H4 (cell line): ENCODE results near the gene EIF2B2. TPM values are rescaled to one million over a fixed set of nuclear protein-coding genes. Genes with fewer than 3 reads are reported as not detected.

Experiments
- DNase-seq: peaks from one replicate; pipeline ENCODE4 v3.0.0-alpha.2; 2015; ENCODE audit warnings: low spot score
- total RNA-seq: library from RNA; depleted of rRNA; stranded (reverse); fragments of >200 nt; shearing (Covaris generic); gene quantifications from 2 replicates; pipeline ENCODE4 v1.2.3, GENCODE V29; 2014; rRNA removed

Gene EIF2B2
- total RNA-seq, 1 experiment from 2014 or later = 90.5 TPM

DNA sequence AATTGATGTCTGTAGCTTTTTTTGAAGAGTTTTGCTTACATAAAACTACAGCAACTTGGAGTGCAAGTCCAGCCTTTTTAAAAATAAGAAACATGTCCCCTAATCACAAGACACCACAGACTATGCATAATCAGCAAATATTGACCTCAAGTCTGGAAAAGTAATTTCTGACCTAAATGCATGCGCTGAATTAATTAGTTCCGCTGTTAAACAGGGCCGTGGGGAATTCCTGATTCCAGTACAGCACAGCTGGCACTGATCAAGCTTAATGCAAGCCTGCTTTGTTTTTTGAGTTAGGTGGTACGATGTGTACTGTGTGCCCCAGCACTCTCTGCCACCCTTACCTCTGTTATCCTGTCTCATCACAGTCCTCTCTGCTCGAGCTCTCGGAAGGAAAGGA is 39.3 kb downstream of the EIF2B2 start:
- DNase-seq = no peak

DNA sequence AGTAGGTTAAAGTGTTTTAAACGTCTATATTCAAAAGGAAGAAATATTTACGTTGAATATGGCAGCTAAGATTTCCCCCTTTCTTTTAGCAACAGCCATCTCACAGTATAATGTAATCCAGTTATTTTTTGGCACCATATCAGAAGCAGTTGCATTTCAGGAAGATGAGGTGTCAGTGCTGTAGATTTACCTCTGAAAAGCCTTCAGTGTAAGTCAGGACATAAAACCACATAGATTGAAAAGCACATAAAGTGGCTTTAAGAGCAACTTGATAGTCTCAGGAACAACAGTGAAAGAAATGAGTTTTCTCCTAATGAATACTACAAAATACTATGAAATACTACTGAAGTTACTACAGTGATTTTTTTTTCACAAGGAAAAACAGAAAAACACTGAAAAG is 41.6 kb downstream of the EIF2B2 start:
- no peak for DNase-seq

DNA sequence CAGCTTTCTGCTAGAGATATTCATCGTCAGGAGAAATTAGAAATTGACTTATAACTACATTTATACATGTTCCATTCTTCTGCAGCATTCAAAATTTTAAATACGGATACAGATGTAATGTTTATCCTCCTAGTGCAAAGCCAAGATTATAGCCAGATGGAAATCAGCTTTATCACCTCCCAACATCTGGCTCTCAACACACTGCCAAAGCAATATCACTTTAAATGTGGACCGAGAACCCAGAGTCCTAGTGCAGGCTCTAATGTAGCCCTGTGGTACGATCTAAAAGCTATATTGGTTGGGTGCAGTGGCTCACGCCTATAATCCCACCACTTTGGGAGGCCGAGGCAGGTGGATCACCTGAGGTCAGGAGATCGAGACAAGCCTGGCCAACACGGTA is 42.0 kb downstream of the EIF2B2 start:
- no peak for DNase-seq

DNA sequence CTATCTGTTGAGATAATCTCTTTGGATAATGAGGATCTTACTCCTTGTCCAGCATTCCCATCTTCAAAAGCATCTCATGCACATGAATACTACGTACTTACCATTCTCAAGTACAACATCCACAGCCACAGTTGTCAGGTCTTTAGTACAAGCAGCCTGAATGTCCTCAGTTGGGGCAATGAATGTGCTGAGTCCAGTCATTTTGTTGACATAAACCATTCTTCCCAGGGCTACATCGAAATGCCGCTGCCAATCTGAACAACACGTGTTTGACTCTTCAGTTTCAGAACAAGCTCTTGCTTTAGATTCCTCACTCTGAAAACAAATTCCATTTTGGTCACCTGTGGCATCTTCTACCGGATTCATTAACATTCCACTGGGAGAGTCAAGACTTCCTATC is 43.6 kb downstream of the EIF2B2 start:
- no peak for DNase-seq

DNA sequence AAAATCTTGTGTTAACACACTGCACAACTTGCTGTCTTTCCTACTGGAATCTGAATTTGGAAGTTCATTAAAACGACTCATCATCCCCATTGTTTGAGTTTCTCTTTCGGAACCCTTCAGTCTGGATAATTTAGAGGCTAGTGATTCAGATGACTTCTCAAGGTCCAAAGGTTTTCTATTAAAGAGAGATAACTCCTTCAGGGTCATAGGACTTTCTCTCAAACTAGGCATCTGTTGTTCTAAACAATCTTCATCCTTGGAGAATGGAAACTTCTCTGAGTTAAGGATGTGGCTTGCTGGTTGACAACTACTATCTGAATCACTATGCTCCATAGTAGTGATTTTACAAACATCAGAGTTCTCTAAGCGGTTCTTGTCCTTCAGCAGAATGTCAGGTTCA is 44.2 kb downstream of the EIF2B2 start:
- DNase-seq = no peak

DNA sequence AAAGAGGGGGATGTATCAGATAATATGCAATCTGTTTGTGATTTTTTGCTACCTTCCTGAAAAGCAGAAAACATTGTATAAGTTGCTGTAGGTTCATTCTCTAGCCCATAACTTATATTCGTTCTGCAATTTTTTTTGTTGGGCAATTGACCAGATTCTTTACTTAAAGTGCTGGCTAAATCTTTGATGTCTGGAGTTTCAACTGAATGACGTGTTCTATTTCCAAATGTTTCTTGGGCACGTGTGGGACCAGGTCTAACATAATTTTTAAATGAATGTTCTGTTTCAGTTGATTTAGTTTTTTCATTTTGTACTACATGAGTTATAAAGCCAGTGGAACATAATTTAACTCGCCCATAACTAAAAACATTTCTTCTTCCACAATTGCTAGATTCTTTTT is 44.8 kb downstream of the EIF2B2 start:
- DNase-seq = no peak

DNA sequence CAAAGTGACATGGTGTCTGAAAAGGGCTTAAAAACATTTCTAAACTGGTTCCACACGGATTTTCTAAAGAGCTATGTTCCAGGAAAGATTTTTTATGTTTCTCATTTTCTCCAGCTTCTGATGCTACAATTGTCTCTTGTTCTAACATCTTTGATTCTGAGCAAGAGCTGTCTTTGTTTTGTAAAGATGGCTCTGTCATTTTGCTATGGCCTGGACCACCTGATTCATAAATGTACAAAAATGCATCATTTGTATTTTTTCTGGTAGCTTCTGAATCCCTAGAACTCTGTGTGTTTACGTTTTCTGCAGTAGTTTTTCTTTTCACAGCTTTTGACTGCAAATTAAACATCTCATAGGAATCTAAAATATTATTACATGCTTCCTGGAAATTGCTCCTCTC is 45.4 kb downstream of the EIF2B2 start:
- DNase-seq = no peak

DNA sequence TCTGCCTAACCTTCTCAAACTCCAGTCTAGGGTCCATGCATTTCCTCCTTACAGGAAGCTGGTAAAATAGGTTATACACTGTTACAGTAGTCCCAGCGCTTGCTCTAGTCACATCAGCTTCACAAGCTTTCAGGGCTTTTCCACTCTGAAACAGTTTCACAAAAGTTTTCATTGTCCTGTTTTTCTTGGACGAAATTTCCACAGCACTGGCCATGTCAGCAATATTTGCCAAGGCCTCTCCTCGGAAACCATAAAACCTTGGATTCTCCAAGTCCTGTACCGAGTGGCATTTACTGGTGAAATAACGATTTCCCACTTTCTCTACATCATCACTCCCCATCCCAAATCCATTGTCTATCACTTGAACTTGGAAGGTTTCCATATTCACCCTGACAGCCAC is 46.4 kb downstream of the EIF2B2 start:
- no peak for DNase-seq

DNA sequence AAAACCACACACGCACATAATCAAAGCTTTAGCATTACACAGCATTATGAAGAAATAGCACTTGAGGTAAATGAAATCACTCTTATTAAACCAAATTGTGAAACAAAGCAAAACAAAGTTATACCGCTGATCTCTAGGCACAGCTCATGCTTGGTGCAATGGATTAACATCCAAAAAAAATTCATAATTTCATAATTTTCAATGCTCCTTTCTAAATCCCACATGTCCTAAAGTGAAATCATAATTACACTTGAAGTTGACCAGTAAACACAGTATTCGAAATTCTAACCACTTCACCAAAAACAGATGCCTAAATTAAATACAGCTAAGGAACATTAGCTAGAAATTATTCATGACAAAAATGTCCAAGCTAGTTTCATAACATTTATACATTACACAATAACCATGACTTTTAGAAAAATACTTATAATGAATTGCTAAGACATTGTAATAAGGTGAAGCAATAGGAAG is 47.0 kb downstream of the EIF2B2 start:
- DNase-seq = no peak

DNA sequence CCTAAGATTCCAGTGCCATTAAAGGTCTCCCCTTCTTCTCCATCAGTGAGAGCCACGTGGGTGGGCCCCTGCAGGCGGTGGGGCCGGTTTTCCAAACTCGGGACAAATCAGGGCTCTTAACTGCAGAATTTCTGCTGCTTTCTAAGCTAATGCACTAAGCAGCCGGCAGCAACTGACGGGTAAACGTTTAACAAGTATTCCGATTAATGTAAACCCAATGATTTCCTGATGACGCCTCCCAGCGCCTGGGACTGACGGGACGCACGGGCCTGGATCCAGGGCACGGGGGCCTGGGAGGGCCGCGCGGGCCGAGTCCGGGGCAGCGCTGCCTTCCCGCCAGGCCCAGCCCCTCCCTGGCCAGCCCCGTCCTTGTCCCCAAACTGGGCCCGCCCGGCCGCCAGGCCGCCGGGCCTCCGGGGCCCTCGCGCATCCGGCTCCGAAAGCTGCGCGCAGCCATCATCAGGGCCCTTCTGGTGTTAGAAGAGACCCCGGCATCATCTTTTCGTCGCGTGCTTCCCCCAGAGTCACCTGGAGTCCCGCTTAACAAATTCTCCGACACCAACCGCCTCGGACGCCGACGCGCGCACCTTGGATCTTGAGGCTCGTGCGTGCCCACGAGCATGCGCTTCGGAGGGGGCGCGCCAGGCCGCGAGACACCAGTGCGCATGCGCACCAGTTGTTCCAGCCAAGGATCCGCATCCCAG is 48.3 kb downstream of the EIF2B2 start, which contains the start of gene MLH3:
TSS of gene MLH3 (minus strand) at position 616 of the 704 bp plus-strand sequence. CDS start 1,812 bp downstream, outside the sequence.
- peak; percentile 68 for DNase-seq

DNA sequence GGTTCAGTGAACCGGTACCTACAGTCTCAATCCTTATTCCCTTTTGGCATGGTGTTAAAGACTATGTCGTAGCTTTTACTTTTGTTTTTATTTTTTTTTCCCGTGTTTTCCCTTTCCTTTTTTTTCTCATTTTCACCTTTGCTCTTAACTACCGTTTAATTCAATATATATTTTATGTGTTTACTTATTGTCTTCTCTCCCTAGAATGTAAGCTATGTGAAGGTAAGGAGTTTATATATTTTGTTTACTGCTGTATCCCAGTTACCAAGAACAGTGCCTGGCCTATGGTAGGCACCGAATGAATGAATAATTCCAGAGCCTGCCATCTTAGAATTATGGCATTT is 48.8 kb downstream of the EIF2B2 start:
- DNase-seq = no peak

DNA sequence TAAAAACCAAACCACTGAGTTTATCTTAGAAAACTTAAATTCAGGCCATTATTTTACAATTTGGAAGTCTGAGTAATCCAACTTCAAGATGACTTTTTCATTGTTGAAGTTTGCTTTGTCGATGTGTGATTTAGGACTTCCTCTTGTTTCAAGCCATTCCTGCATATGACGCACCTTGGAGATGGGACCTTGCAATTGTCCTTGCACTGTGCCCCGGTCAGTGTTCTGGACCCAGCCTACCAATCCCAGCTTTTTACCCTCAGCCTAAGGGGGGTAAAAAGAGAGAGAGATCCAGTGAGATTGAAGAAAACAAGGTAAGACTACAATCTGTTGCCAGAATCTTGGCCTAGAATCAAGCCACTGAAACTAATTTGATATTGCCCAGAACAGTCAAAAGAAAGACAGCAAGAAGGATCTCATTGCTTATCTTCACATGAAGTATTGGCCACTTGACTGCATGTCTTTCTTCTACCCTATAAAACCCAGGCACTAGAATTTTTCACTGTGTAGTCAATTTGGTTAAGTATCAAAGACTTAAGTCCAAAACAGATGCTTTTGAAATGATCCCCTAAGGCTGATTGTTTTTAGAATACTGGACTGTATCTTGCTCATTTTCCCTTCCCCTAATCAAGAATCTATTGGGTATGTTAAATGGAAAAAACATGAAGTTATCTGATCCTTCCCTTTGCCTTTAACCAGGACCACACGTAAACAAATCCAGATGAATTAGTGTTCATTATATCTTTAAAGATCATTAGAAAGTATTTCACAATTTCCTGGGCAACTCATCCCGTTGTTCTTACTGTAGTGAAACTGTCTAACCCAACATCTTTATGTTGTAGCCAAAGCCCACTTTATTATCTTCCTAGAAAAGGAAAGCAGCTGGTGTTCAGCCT is 50.9 kb downstream of the EIF2B2 start:
- no peak for DNase-seq

DNA sequence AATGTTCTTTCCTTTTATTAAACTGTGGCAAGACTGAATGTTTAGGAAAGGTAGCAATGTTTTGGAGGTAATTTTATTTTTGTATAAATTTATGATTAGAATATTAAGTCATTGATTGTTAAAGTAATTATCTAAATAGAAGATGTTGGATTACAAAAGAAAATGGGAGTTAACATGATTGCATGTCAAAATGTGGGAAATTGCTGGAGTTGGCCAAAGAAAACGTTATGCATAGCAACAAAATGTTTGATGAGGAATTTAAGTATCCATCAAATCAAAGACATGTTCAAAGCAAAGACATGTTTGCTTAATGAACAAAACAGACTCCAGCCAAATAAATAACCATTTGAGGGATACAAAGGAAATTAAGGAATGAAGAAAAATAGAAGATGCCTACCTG is 51.7 kb downstream of the EIF2B2 start:
- DNase-seq = no peak

DNA sequence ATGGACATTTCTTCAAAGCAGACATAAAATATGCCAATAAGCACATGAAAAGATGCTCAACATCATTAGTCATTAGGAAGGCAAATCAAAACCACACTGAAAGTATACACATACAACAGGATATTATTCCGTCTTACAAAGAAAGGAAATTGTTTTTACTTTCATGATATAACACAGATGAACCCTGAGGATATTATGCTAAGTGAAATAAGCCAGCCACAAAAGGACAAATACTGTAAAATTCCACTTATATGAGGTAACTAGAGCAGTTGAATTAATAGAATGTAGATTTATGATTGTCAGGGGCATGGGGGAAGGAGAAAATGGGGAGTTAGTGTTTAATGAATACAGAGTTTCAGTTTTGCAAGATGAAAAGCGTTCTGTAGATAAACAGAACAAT is 56.9 kb downstream of the EIF2B2 start:
- DNase-seq = no peak

DNA sequence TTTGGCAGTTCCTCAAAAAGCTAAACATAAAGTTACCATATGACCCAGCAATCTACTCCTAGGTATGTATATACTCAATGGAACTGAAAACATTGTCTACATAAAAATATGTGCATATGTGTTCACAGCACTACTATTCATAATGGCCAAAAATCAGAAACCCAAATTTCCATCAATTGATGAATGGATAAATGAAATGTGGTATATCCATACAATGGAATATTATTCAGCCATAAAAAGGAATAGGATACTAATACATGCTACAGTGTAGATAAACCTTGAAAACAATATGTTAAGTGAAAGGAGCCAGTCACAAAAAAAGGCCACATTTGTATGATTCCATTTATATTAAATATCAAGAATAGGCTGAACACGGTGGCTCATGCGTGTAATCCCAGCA is 57.7 kb downstream of the EIF2B2 start:
- DNase-seq = no peak

Other genes starting within 250 kb of the EIF2B2 start
- gene YLPM1, start 239.6 kb upstream of the EIF2B2 start, total RNA-seq = 9.6 and 15.6 TPM in 2 replicates
- not detected in 2 replicates for gene PROX2, start 126.8 kb upstream of the EIF2B2 start, total RNA-seq
- gene DLST, start 121.0 kb upstream of the EIF2B2 start, total RNA-seq = 26.1 and 29.9 TPM in 2 replicates
- gene RPS6KL1, start 79.7 kb upstream of the EIF2B2 start, total RNA-seq = not detected in 2 replicates
- gene PGF, start 47.3 kb upstream of the EIF2B2 start, total RNA-seq = 2.6 and 3.1 TPM in 2 replicates
- 6.6 and 11.8 TPM in 2 replicates for gene MLH3, start 48.5 kb downstream of the EIF2B2 start, total RNA-seq
- gene ACYP1, start 61.1 kb downstream of the EIF2B2 start, total RNA-seq = 9.7 and 14.8 TPM in 2 replicates
- 0.21 and 2.7 TPM in 2 replicates for gene ZC2HC1C, start 66.7 kb downstream of the EIF2B2 start, total RNA-seq
- gene NEK9, start 124.1 kb downstream of the EIF2B2 start, total RNA-seq = 0.06 and 0.12 TPM in 2 replicates
- gene TMED10, start 173.7 kb downstream of the EIF2B2 start, total RNA-seq = 364 and 433 TPM in 2 replicates